Activated naive CD4-positive, alpha-beta T cell treated with anti-CD3 and anti-CD28 coated beads for 36 hours (primary cell): Measurements from ENCODE around the gene RHBDL1. TPM values are rescaled to one million over a fixed set of nuclear protein-coding genes. Genes with fewer than 3 reads are reported as not detected.
A peak's percentile ranks its signal among the peaks of the same experiment; 100 is the strongest.

Experiments used
- CTCF ChIA-PET: fragments of 350-600 bp; sonication (Branson Sonifier 250); formaldehyde crosslinking; loops from one replicate; lab custom pipeline; 2021; ENCODE audit warnings: antibody characterized with exemption; lab: Charles Lee
- DNase-seq: peaks from one replicate; pipeline ENCODE4 v3.0.0-alpha.2; 2020
- H3K27ac Mint-ChIP-seq: one replicate; pipeline ENCODE4 v1.8.0; 2021; ENCODE audit warnings: mild to moderate bottlenecking, mixed read lengths
- H3K27me3 Mint-ChIP-seq: one replicate; pipeline ENCODE4 v1.8.0; 2021; ENCODE audit warnings: low read depth, mixed read lengths
- H3K36me3 Mint-ChIP-seq: one replicate; pipeline ENCODE4 v1.8.0; 2021; ENCODE audit warnings: low read depth, mixed read lengths
- H3K4me1 Mint-ChIP-seq: one replicate; pipeline ENCODE4 v1.8.0; 2021; ENCODE audit warnings: low read depth, mixed read lengths
- H3K4me3 Mint-ChIP-seq: one replicate; pipeline ENCODE4 v1.8.0; 2021; ENCODE audit warnings: mild to moderate bottlenecking, moderate library complexity, mixed read lengths
- H3K9me3 Mint-ChIP-seq: one replicate; pipeline ENCODE4 v1.8.0; 2021; ENCODE audit warnings: mixed read lengths
- intact Hi-C: fragments of 100-400 bp; cut with micrococcal nuclease; formaldehyde crosslinking; loops from one replicate; pipeline ENCODE4 v1.15.1; 2023
- total RNA-seq, 2 experiments: library from RNA; stranded (reverse); gene quantifications; one replicate each; pipeline ENCODE4 v1.2.3, GENCODE V29; 2021

RHBDL1 gene
- total RNA-seq, 2 experiments from 2014 or later: 0.60 to 0.94 TPM

DNA sequence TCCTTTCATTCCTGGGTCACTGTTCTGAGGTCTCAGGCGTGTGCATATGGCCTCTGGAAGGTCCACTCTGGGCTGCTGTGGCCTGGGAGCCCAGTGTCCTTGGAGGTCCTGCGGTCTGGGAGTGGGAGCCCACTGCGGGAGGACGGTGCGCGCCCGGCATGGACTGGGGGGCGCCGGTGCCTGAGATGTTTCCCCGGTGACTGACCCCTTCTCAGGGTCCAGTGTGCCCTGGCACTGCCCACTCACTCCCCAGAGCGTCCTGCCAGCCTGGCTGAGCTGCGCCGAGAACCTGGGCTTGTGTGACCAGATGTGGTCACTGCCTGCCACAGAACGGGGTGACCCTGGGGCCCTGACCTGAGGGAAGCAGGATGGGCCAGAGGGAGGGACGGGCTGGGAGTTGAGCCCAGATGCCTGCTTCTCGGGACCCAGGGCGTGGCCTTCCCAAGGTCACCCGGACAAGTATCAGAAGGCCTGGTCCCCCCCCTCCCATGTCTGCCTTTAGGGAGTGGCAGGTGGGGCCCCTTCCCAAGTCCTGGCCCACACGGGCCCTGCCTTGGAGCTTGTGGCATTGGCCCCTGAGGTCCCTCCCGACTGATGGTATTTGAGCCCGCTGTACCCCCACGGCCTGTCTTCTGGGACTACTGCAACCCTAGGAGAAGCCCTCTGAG lies 1.1 kb upstream of the RHBDL1 start:
- no peak for DNase-seq
- Mint-ChIP-seq H3K36me3 (peaks cover 12% of the 10 kb centered on the region), H3K4me1 (peaks cover 16% of the 10 kb centered on the region), H3K27me3 (peaks cover 3% of the 10 kb centered on the region), H3K27ac (no peak overlapping the region), H3K4me3 (no peak overlapping the region), H3K9me3 (no peaks in the 10 kb centered on the region)
- CTCF ChIA-PET: no interaction called here
- intact Hi-C loops: no loop called here

DNA sequence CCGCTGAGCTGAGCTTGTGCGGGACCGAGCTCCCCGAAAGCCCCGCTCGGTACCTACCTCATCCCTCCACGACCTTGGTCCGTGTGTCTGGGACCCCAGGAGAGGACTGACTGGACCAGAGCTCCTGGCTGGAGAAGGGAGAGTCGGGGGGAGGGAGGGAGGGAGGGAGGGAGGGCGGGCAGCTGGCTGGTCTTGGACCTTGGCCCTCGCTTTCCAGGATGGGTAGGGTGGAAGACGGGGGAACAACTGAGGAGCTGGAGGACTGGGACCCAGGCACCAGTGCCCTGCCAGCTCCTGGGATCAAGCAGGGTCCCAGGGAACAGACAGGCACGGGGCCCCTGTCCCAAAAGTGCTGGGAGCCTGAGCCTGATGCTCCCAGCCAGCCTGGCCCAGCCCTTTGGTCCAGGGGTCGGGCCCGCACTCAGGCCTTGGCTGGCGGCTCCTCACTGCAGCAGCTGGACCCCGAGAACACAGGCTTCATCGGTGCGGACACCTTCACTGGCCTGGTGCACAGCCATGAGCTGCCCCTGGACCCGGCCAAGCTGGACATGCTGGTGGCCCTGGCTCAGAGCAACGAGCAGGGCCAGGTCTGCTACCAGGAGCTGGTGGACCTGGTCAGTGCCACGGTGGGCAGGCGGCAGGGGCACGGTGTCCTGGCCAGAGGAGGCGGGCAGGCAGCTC lies 553 bp downstream of the RHBDL1 start:
- DNase-seq: no peak
- Mint-ChIP-seq H3K36me3 (peaks cover 6% of the 10 kb centered on the region), H3K4me3 (no peak overlapping the region), H3K27ac (no peak overlapping the region), H3K9me3 (no peaks in the 10 kb centered on the region), H3K4me1 (peaks cover 14% of the 10 kb centered on the region), H3K27me3 (peaks cover 3% of the 10 kb centered on the region)
- intact Hi-C loops: no loop called here
- CTCF ChIA-PET: interaction anchor here (1.0 to 1.6 kb wide), 3 partner anchors 8 to 26 kb away, joined by 3 to 4 read pairs (median 3); partner anchors contain the start of genes RHOT2 and WDR90

DNA sequence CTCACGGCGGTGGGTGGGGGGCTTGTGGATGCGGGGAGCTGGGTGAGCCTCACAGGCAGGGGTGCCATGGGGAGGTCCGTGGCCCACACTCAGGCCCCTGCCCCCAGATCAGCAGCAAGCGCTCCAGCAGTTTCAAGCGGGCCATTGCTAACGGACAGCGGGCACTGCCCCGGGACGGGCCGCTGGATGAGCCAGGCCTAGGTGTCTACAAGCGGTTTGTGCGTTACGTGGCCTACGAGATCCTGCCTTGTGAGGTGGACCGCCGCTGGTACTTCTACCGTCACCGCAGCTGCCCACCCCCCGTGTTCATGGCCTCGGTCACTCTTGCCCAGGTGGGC lies 1.1 kb downstream of the RHBDL1 start:
- Mint-ChIP-seq H3K4me3 (no peak overlapping the region), H3K4me1 (peaks cover 19% of the 10 kb centered on the region), H3K27ac (no peak overlapping the region), H3K36me3 (peaks cover 6% of the 10 kb centered on the region), H3K27me3 (peaks cover 3% of the 10 kb centered on the region), H3K9me3 (no peaks in the 10 kb centered on the region)
- CTCF ChIA-PET: interaction anchor here (1.0 to 1.6 kb wide), 3 partner anchors 9 to 27 kb away, joined by 3 to 4 read pairs (median 3); partner anchors contain the start of genes RHOT2 and WDR90
- intact Hi-C loops: no loop called here
- DNase-seq: no peak

DNA sequence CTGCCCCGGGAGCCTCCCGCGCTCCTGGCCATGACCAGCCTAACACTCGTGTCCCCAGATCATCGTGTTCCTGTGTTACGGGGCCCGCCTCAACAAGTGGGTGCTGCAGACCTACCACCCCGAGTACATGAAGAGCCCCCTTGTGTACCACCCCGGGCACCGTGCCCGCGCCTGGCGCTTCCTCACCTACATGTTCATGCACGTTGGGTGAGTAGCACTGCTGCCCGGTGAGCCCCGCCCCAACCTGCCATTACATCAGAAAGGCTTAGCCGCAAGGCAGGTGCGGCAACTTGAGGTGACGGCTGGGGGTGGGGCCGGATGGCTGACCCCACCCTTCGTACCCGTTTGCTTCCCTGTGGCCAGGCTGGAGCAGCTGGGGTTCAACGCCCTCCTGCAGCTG lies 1.4 kb downstream of the RHBDL1 start:
- peaks cover 7% of the 10 kb centered on the region for H3K36me3 Mint-ChIP-seq
- no peak for DNase-seq
- H3K4me3 Mint-ChIP-seq: no peak overlapping the region
- H3K27ac Mint-ChIP-seq: no peak overlapping the region
- H3K27me3 Mint-ChIP-seq: peaks cover 3% of the 10 kb centered on the region
- intact Hi-C loops: no loop called here
- H3K9me3 Mint-ChIP-seq: no peaks in the 10 kb centered on the region
- H3K4me1 Mint-ChIP-seq: peaks cover 23% of the 10 kb centered on the region
- CTCF ChIA-PET: interaction anchor here (1.0 to 1.6 kb wide), 2 partner anchors 9 to 12 kb away, joined by 3 to 4 read pairs; partner anchors contain the start of gene RHOT2

DNA sequence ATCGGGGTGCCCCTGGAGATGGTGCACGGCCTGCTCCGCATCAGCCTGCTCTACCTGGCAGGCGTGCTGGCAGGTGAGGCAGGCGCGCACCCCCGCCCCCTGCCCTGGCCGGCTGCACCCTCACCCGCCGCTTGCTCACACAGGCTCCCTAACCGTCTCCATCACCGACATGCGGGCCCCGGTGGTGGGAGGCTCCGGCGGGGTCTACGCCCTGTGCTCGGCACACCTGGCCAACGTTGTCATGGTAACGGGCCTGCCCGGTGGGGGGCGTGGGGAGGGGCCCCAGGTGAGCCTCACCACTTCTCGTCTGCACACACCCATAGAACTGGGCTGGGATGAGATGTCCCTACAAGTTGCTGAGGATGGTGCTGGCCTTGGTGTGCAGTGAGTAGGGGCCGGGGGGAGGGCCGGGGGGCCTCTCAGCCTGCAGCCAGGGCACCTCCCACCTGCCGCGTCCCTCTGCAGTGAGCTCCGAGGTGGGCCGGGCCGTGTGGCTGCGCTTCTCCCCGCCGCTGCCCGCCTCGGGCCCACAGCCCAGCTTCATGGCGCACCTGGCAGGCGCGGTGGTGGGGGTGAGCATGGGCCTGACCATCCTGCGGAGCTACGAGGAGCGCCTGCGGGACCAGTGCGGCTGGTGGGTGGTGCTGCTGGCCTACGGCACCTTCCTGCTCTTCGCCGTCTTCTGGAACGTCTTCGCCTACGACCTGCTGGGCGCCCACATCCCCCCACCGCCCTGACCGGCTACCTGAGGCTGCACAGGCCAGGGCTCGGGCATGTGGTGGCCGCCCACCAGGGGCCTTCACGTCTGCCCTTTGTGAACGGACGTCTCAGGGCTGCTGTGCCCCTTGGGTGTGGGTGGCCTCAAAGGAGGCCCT lies 2.1 kb downstream of the RHBDL1 start:
- no peak for DNase-seq
- intact Hi-C loops: no loop called here
- H3K4me3 Mint-ChIP-seq: no peak overlapping the region
- H3K27me3 Mint-ChIP-seq: peaks cover 3% of the 10 kb centered on the region
- CTCF ChIA-PET: interaction anchor here (1.6 kb wide), 1 partner anchor 12 kb away, joined by 4 read pairs; no protein-coding TSS in a partner anchor
- H3K36me3 Mint-ChIP-seq: peaks cover 11% of the 10 kb centered on the region
- no peak overlapping the region for H3K27ac Mint-ChIP-seq
- no peaks in the 10 kb centered on the region for H3K9me3 Mint-ChIP-seq
- peaks cover 29% of the 10 kb centered on the region for H3K4me1 Mint-ChIP-seq

- CTCF ChIA-PET: no interaction called here
- H3K9me3 Mint-ChIP-seq: no peaks in the 10 kb centered on the region
- peaks cover 11% of the 10 kb centered on the region for H3K36me3 Mint-ChIP-seq
- H3K4me3 Mint-ChIP-seq: no peak overlapping the region
- H3K27me3 Mint-ChIP-seq: peaks cover 3% of the 10 kb centered on the region
- no peak for DNase-seq
- H3K4me1 Mint-ChIP-seq: peaks cover 37% of the 10 kb centered on the region
- H3K27ac Mint-ChIP-seq: no peak overlapping the region
- intact Hi-C loops: no loop called here
These were observed 2.9 kb downstream of the RHBDL1 start for GRCh38 chr16:678209-678857.

DNA sequence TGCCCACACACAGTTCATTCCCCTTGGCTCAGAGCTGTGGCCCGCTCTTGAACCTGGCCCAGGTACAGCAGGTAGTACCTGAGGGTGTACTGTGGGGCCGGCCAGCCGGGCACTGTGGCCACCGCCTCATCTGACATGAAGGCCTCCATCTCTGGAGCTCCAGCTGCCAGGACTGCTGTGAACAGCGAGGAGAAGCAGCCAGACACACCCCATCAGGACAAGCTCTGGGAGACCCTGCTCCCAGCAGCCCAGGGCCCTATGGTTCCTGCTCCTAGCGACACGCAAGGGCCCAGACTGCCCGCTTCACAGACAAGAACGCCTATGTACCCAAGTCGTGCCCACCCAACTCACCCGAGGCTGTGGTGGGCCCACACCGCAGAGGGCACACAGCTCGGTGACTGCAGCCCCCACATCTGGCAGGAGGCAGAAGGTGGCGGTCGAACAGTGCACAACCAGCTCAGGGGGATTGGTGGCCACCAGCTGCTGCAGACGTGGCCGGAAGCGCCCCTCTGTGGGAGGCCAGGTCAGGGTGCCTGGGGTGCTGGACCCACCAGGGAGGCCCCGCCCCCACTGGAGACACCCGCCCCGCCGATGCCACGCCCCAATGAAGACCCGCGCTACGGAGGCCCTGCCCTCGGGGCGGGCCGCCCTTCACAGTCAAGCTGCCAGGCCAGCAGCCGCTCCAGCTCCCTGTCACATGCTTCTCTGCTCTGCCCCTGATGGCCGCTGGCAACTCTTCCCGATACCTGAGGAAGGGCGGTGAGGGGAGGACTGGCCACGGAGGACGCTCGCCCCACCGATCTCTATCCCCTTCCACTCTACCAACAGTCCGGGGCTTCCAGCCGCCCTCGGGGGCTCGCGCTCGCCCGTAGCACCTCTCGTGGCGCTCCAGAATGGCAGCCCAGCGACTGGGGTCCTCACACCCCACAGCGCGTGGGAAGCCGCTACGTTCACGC lies 3.7 kb downstream of the RHBDL1 start:
- Mint-ChIP-seq H3K27me3 (peaks cover 3% of the 10 kb centered on the region), H3K4me3 (peak overlapping the region; percentile 66), H3K9me3 (no peaks in the 10 kb centered on the region), H3K4me1 (peaks cover 38% of the 10 kb centered on the region), H3K36me3 (peaks cover 11% of the 10 kb centered on the region), H3K27ac (peak overlapping the region; percentile 19)
- peak; percentile 41 for DNase-seq
- CTCF ChIA-PET: no interaction called here
- intact Hi-C loops: no loop called here

DNA sequence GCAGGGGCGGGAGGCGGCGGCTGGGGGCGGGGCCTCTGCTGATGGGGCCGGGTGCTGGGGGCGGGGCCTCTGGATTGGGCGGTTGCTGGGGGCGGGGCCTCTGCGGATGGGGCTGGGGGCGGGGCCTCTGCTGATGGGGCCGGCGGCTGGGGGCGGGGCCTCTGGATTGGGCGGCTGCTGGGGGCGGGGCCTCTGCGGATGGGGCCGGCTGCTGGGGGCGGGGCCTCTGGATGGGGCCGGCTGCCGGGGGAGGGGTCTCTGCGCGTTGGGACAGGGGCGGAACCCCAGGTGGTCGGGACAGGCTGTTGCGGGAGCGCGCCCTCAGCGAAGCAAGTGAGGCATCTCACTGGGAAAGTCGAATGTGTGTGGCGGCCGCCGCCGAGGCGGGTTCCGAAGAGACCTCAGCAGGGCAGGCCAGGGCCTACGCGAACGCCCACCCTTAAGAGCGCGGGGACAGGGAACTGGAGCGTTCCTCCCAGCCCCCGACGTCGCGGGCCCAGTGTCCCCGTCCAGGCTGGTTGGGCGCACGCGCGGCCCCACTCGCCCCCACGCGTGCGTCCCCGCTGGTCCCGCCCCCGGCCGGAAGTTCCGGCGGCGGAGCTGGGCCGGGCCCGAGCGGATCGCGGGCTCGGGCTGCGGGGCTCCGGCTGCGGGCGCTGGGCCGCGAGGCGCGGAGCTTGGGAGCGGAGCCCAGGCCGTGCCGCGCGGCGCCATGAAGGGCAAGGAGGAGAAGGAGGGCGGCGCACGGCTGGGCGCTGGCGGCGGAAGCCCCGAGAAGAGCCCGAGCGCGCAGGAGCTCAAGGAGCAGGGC lies 4.5 kb downstream of the RHBDL1 start, which contains the start of gene STUB1:
Gene STUB1 (plus strand): TSS at position 597 of the 811 bp plus-strand sequence. CDS start 116 bp downstream, at position 713.
- peak within 1 kb of the TSS; percentile 80 for H3K4me3 Mint-ChIP-seq
- peaks cover 38% of the 10 kb centered on the region for H3K4me1 Mint-ChIP-seq
- peaks cover 3% of the 10 kb centered on the region for H3K27me3 Mint-ChIP-seq
- peak; percentile 90 for DNase-seq
- intact Hi-C loops: loop anchor here (1.0 to 5.0 kb wide), 5 partner anchors 12 to 291 kb away; partner anchors contain the start of genes ANTKMT, CAPN15, LMF1 and RHOT2
- H3K27ac Mint-ChIP-seq: peak within 1 kb of the TSS; percentile 19
- no peaks in the 10 kb centered on the region for H3K9me3 Mint-ChIP-seq
- CTCF ChIA-PET: no interaction called here
- H3K36me3 Mint-ChIP-seq: peaks cover 11% of the 10 kb centered on the region

DNA sequence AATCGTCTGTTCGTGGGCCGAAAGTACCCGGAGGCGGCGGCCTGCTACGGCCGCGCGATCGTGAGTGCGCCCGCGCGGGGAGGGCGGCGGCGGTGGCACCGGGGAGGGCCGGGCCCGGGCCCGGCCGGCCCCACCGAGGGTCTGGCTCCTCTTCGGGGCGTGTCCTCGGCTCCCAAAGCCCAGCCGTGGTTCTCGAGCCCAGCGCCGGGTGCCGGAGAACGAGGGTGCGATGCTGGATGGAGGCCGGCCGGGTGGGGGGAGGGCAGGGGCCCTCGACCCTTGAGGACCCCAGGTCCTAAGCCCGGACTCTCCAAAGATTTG lies 5.1 kb downstream of the RHBDL1 start:
- no peak overlapping the region for H3K27ac Mint-ChIP-seq
- no peak for DNase-seq
- no peaks in the 10 kb centered on the region for H3K27me3 Mint-ChIP-seq
- peaks cover 11% of the 10 kb centered on the region for H3K36me3 Mint-ChIP-seq
- CTCF ChIA-PET: no interaction called here
- intact Hi-C loops: loop anchor here (1.0 to 5.0 kb wide), 5 partner anchors 12 to 290 kb away; partner anchors contain the start of genes ANTKMT, CAPN15, LMF1 and RHOT2
- peaks cover 35% of the 10 kb centered on the region for H3K4me1 Mint-ChIP-seq
- H3K4me3 Mint-ChIP-seq: peak overlapping the region; percentile 80
- H3K9me3 Mint-ChIP-seq: no peaks in the 10 kb centered on the region

DNA sequence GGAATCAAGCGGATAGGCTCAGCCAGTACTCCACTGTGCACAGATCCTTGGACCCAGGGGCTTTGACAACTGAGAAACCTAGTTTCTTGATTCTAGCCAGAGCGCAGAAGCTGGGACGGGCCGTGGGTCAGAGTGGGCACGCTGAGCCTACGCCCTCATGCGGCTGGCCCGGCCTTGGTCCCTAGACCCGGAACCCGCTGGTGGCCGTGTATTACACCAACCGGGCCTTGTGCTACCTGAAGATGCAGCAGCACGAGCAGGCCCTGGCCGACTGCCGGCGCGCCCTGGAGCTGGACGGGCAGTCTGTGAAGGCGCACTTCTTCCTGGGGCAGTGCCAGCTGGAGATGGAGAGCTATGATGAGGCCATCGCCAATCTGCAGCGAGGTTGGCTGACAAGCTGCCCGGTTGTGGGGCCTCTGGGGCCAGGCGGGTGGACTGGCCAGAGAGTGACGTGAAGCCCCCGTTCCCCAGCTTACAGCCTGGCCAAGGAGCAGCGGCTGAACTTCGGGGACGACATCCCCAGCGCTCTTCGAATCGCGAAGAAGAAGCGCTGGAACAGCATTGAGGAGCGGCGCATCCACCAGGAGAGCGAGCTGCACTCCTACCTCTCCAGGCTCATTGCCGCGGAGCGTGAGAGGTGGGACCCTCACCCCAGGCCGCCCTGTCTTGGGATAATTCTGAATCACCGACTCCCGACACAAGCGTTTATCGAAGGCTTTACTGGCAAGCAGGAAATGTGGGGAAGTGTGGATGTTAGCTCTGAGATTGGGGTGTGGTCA lies 5.7 kb downstream of the RHBDL1 start:
- H3K4me3 Mint-ChIP-seq: peak overlapping the region; percentile 80
- CTCF ChIA-PET: no interaction called here

More for the DNA sequence above, 5.7 kb downstream of the RHBDL1 start:
- intact Hi-C loops: loop anchor here (1.0 to 5.0 kb wide), 5 partner anchors 13 to 290 kb away; partner anchors contain the start of genes ANTKMT, CAPN15, LMF1 and RHOT2
- Mint-ChIP-seq H3K36me3 (peaks cover 11% of the 10 kb centered on the region), H3K27ac (peak overlapping the region; percentile 50), H3K27me3 (no peaks in the 10 kb centered on the region), H3K9me3 (no peaks in the 10 kb centered on the region), H3K4me1 (peaks cover 38% of the 10 kb centered on the region)
- no peak for DNase-seq
